ENCODE measurements around the gene TECRL.

GRCh38 chr4:64266669-64267068, 142.6 kb downstream of the TECRL start:
- TF ChIP-seq POLR2AphosphoS5 (IDR thresholded peaks at IDR 0.05; ENCODE audit: low read depth) (no peak), CTCF (conservative IDR thresholded peaks at IDR 0.05; ENCODE audit: low read depth in 2 of 2) (no peak), ZNF331 (CRISPR knock-in tag; IDR thresholded peaks at IDR 0.05; ENCODE audit: low read depth) (no peak), REST (IDR thresholded peaks at IDR 0.05; ENCODE audit: unreplicated experiment) (no peak), EZH2 (IDR thresholded peaks at IDR 0.05; ENCODE audit: low read depth, unreplicated experiment) (no peak), EZH2phosphoT487 (IDR thresholded peaks at IDR 0.05; ENCODE audit: unreplicated experiment) (no peak), JUNB (IDR thresholded peaks at IDR 0.05; ENCODE audit: unreplicated experiment) (no peak), ETS1 (IDR thresholded peaks at IDR 0.05) (no peak)

All from GM23338 (cell line).